NT2/D1 (cell line): Measurements from ENCODE around the gene GCSAM.

Experiments
- DNase-seq: peaks from one replicate; pipeline ENCODE4 v3.0.0-alpha.2; 2011; ENCODE audit warnings: low read depth, low spot score
- H3K27me3 ChIP-seq: 2 replicates; pipeline ENCODE4 v1.6.0; 2011; ENCODE audit warnings: mild to moderate bottlenecking; ENCODE audit not compliant: insufficient read length, insufficient read depth
- H3K36me3 ChIP-seq: 2 replicates; pipeline ENCODE4 v1.6.1; 2011; ENCODE audit warnings: mild to moderate bottlenecking, low read length, mixed read lengths; ENCODE audit not compliant: insufficient read depth, insufficient read length
- H3K4me1 ChIP-seq: 2 replicates; pipeline ENCODE4 v1.5.1; 2011; ENCODE audit not compliant: insufficient read depth, insufficient read length
- H3K4me3 ChIP-seq: 2 replicates; pipeline ENCODE4 v1.5.1; 2011; ENCODE audit warnings: low read depth; ENCODE audit not compliant: insufficient read length
- H3K9ac ChIP-seq: 2 replicates; pipeline ENCODE4 v1.6.0; 2011; ENCODE audit warnings: low read depth; ENCODE audit not compliant: insufficient read length
- H3K9me3 ChIP-seq: 2 replicates; pipeline ENCODE4 v1.5.1; 2011; ENCODE audit warnings: mild to moderate bottlenecking, low read length; ENCODE audit not compliant: insufficient read depth
- SUZ12 ChIP-seq: IDR thresholded peaks from 2 replicates; pipeline ENCODE4 v1.6.1; 2011; ENCODE audit not compliant: insufficient read length, insufficient read depth; ENCODE audit errors: extremely low read depth
- YY1 ChIP-seq: IDR thresholded peaks from 2 replicates; pipeline ENCODE4 v1.6.1; 2011; ENCODE audit not compliant: insufficient read length, insufficient read depth
- ZNF274 ChIP-seq: IDR thresholded peaks from 2 replicates; pipeline ENCODE4 v1.6.1; 2011; ENCODE audit warnings: mild to moderate bottlenecking, low read depth, low read length

Gene GCSAM, protein sequence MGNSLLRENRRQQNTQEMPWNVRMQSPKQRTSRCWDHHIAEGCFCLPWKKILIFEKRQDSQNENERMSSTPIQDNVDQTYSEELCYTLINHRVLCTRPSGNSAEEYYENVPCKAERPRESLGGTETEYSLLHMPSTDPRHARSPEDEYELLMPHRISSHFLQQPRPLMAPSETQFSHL

DNA sequence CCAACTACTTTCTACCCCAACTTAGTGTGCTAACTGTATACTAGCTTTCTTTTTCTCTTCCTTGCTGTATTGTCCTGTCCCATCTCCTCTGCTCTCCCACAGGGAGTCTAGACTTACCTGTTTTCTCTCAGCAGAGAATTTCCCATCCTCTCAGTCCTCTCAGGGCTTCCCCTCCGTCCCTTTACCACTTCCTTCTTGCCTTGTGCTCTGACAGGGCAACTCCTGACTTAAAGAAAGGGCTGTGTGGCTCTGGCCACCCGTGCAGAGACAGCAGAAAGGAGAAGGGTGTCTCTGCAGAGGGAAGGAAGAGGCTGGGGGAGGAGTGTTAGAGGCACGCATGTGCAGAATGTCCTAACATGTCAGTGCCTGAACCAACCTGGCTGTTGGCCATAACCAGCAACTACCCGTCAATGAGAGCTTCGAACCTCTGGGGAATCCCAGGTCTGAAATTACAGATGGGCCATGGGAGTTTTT is at the start of gene GCSAM:
Gene GCSAM, minus strand, starts transcription at position 274 of the 474 bp plus-strand sequence. Its CDS starts 128 bp downstream, at position 146.
- peaks cover 17% of the 10 kb centered on the region for H3K36me3 ChIP-seq
- H3K9ac ChIP-seq = no peak within 1 kb of the TSS
- no peak within 1 kb of the TSS for H3K4me3 ChIP-seq
- no peak for DNase-seq
- no peak for TF ChIP-seq ZNF274
- H3K9me3 ChIP-seq = no peaks in the 10 kb centered on the region
- H3K4me1 ChIP-seq = peaks cover 2% of the 10 kb centered on the region
- H3K27me3 ChIP-seq = no peaks in the 10 kb centered on the region

DNA sequence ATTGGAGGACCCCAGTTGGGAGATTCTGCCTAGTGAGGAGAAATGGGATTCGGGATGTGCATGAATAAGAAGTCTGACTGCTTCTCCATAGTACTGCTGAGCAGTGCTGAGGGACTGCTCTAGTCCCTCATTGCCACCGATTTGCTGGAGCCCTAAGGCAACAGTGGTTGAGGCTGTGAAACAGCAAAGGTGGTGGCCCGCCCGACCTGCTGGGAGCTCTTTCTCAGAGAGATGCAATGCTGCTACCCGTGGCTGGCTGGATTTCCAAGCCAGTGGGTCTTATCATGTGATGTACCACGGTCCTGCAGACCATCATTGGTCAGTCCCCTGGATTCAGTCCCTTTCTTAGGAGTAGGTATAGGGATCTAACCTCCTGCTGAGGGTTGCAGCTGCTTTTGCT is 42.6 kb upstream of the GCSAM start:
- H3K4me1 ChIP-seq = no peaks in the 10 kb centered on the region
- H3K4me3 ChIP-seq = no peak overlapping the region
- H3K9ac ChIP-seq = no peak overlapping the region
- no peak for TF ChIP-seq YY1
- no peak for TF ChIP-seq SUZ12
- TF ChIP-seq ZNF274 = no peak
- H3K36me3 ChIP-seq = no peaks in the 10 kb centered on the region
- no peaks in the 10 kb centered on the region for H3K27me3 ChIP-seq
- peaks cover 16% of the 10 kb centered on the region; the same call in 1 of the 2 replicates for H3K9me3 ChIP-seq
- no peak for DNase-seq

DNA sequence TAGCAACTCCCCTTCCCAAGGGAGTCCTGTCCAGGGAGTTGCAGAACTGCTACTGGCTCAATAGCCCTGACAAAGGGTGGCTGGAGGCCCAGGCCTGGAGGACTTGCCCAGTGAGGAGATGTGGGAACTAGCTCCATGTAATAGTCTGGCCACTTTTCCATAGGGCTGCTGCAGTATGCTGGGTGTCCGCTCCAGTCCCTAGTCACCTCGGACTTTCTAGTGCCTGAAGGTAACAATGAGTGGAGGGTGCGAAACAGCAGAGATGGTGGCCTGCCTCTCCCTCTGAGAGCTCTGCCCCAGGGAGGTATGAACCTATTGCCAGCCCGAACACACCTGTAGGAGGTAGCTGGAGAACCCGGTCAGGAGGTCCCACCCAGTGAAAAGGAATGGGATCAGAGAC is 42.0 kb upstream of the GCSAM start:
- no peaks in the 10 kb centered on the region for H3K4me1 ChIP-seq
- H3K9me3 ChIP-seq = peaks cover 16% of the 10 kb centered on the region; the same call in 1 of the 2 replicates
- no peak for TF ChIP-seq YY1
- TF ChIP-seq ZNF274 = no peak
- no peak for TF ChIP-seq SUZ12
- H3K36me3 ChIP-seq = no peaks in the 10 kb centered on the region
- no peak overlapping the region for H3K9ac ChIP-seq
- H3K4me3 ChIP-seq = no peak overlapping the region
- DNase-seq = no peak
- H3K27me3 ChIP-seq = no peaks in the 10 kb centered on the region

DNA sequence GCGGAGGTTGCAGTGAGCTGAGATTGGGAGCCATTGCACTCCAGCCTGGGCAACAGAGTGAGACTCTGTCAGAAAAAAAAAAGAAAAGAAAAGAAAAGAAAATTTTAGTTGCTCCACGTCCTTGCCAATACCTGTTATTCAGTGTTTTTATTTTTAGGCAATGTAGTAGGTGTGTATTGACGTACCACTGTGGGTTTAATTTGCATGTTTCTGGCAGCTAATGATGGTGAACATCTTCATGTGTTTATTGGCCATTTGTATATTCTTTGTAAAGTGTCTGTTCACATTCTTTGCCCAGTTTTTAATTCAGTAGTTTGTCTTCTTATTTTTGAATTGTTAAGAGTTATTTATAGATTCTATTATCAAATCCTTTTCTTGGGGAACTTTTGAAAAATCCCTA is 38.1 kb upstream of the GCSAM start:
- H3K9me3 ChIP-seq = peaks cover 26% of the 10 kb centered on the region
- DNase-seq = no peak
- no peak overlapping the region for H3K9ac ChIP-seq
- no peak for TF ChIP-seq ZNF274
- no peak overlapping the region for H3K4me3 ChIP-seq
- H3K36me3 ChIP-seq = no peaks in the 10 kb centered on the region
- no peaks in the 10 kb centered on the region for H3K4me1 ChIP-seq
- H3K27me3 ChIP-seq = no peaks in the 10 kb centered on the region

DNA sequence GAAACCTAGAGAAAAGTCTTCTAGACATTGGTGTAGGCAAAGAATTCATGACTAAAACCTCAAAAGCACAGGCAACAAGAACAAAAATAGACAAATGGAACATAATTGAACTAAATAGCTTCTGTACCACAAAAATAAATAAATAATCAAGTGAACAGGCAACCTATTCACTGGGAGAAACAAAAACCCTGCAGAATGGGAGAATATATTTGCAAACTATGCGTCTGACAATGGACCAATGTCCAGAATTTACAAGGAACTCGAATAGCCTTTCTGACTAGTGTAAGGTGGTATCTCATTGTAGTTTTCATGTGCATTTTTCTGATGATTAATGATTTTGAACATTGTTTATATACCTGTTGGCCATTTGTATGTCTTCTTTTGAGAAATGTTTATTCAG is 37.0 kb upstream of the GCSAM start:
- no peak for DNase-seq
- Histone ChIP-seq H3K27me3 (no peaks in the 10 kb centered on the region), H3K9ac (no peak overlapping the region), H3K9me3 (peaks cover 31% of the 10 kb centered on the region), H3K4me3 (no peak overlapping the region), H3K36me3 (no peaks in the 10 kb centered on the region), H3K4me1 (no peaks in the 10 kb centered on the region)
- no peak for TF ChIP-seq ZNF274
- TF ChIP-seq YY1 = no peak
- no peak for TF ChIP-seq SUZ12

DNA sequence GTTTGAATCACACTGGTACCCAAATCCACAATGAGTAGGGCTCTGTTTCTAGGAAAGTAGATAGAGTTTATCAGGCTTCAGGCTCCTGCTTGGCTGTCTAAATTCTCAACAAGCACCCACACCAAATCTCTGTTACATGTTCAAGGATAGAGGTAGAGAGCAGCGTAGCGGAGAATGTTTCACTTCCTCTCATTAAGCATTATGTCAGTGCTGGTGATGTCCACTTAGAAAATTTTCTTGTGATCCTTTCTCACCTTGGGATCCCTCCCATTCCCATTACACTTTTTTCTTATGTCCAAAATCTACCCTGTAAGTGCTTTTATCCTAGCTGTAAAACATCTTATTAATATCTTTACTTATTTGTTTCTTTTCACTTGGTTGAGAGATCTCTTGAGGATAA is 34.7 kb upstream of the GCSAM start:
- no peak for DNase-seq
- Histone ChIP-seq H3K36me3 (no peaks in the 10 kb centered on the region), H3K9me3 (peaks cover 16% of the 10 kb centered on the region), H3K4me1 (no peaks in the 10 kb centered on the region), H3K9ac (no peak overlapping the region), H3K27me3 (no peaks in the 10 kb centered on the region), H3K4me3 (no peak overlapping the region)
- no peak for TF ChIP-seq YY1
- TF ChIP-seq ZNF274 = no peak
- TF ChIP-seq SUZ12 = no peak

DNA sequence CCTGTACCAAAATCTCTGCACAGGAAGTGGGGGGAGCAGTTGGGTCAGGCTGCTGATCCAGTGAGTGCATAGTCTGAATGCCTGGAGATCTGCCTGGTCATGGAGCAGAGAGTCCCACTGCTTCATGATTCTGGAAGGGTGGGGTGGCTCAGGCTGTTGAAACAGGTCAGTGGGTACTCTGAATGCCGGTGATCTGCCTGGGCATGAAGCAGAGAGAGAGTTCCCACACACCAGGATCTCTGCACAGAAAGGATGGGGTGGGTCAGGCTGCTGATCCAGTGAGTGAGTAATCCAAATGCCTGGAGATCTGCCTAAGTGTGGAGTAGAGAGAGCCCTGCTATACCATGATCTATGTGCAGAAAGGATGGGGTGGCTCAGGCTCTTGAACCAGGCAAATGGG is 16.1 kb upstream of the GCSAM start:
- no peak for DNase-seq
- Histone ChIP-seq H3K4me1 (no peaks in the 10 kb centered on the region), H3K9me3 (peaks cover 31% of the 10 kb centered on the region; the same call in 1 of the 2 replicates), H3K9ac (no peak overlapping the region), H3K4me3 (no peak overlapping the region), H3K36me3 (no peaks in the 10 kb centered on the region), H3K27me3 (no peaks in the 10 kb centered on the region)
- TF ChIP-seq ZNF274 (no peak), SUZ12 (no peak), YY1 (no peak)

DNA sequence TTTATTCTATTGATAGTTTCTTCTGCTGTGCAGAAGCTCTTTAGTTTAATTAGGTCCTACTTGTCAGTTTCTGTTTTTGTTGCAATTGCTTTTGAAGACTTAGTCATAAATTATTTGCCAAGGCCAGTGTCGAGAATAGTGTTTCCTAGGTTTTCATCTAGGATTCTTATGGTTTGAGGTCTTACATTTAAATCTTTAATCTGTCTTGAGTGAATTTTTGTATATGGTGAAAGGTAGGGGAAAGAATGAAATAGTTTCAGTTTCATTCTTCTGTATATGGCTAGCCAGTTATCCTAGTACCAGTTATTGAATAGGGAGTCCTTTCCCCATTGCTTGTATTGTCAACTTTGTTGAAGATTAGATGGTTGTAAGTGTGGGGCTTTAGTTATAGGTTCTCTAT is 10.6 kb upstream of the GCSAM start:
- H3K4me3 ChIP-seq = no peak overlapping the region
- H3K27me3 ChIP-seq = no peaks in the 10 kb centered on the region
- DNase-seq = no peak
- TF ChIP-seq SUZ12 = no peak
- no peak for TF ChIP-seq YY1
- TF ChIP-seq ZNF274 = no peak
- H3K4me1 ChIP-seq = no peaks in the 10 kb centered on the region
- no peaks in the 10 kb centered on the region for H3K36me3 ChIP-seq
- peaks cover 27% of the 10 kb centered on the region for H3K9me3 ChIP-seq
- no peak overlapping the region for H3K9ac ChIP-seq
